ENCODE data around the gene MTARC2. TPM values are rescaled to one million over a fixed set of nuclear protein-coding genes. Genes with fewer than 3 reads are reported as not detected.
"Not testable (repeated sequence)": the region's sequence is repeated elsewhere in the genome, so short reads cannot be mapped to it uniquely, and the experiment has no call there.

The MTARC2 gene
- total and polyA plus RNA-seq, 2 experiments from 2014 or later, result 36.4 to 54.5 TPM

GRCh38 chr1:220708244-220708643 lies 39.9 kb upstream of the MTARC2 start:
- Histone ChIP-seq H3K27me3 (no peaks in the 10 kb centered on the region), H3K27ac (no peak overlapping the region), H3K4me1 (ENCODE audit: low read depth) (no peaks in the 10 kb centered on the region), H3K36me3 (no peaks in the 10 kb centered on the region), H3K9me3 (ENCODE audit: low read depth) (no peaks in the 10 kb centered on the region), H3K4me3 (no peak overlapping the region)
- no peak for DNase-seq (ENCODE audit: low read depth in 1 of 2, low spot score in 1 of 2)
- TF ChIP-seq, protein P1, sequence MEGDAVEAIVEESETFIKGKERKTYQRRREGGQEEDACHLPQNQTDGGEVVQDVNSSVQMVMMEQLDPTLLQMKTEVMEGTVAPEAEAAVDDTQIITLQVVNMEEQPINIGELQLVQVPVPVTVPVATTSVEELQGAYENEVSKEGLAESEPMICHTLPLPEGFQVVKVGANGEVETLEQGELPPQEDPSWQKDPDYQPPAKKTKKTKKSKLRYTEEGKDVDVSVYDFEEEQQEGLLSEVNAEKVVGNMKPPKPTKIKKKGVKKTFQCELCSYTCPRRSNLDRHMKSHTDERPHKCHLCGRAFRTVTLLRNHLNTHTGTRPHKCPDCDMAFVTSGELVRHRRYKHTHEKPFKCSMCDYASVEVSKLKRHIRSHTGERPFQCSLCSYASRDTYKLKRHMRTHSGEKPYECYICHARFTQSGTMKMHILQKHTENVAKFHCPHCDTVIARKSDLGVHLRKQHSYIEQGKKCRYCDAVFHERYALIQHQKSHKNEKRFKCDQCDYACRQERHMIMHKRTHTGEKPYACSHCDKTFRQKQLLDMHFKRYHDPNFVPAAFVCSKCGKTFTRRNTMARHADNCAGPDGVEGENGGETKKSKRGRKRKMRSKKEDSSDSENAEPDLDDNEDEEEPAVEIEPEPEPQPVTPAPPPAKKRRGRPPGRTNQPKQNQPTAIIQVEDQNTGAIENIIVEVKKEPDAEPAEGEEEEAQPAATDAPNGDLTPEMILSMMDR (IDR thresholded peaks at IDR 0.05; ENCODE audit: low read depth, low read length), result no peak

DNA sequence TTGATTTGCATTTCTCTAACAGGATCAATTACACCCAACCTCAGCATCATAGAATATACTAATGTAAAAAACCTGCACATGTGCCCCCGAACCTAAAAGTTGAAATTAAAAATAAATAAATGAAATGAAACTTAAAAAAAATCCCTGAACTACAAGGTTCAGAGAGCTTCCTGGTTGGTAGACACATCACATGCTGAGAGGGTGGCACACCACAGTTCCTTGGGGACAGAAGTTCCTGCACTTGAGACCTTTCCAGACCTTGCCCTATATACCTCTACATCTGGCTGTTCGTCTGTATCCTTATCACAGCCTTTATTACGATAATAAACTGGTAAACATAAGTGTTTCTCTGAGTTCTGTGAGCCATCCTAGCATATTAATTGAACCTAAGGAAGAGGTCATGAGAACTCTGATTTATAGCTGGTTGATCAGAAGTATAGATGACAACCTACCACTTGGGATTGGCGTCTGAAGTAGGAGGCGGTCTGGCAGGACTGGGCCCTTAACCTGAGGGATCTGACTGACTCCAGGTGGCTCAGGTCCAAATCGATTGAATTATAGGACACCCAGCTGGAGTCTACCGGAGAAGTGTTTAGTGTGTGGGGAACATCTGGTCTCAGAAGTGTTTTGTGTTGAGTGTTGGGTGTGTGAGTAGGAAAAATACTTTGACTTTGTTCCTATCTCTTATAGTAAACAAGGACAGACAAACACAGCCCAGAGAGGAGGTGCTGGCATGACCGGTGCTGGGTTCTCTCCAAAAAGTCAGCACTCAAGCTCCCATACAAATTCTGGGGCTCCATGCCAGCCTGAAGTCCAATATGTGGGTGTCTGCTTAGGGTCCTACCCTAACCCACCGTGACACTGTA lies 39.0 kb upstream of the MTARC2 start:
- Histone ChIP-seq H3K4me3 (no peak overlapping the region), H3K27me3 (no peaks in the 10 kb centered on the region), H3K27ac (no peak overlapping the region), H3K36me3 (no peaks in the 10 kb centered on the region), H3K4me1 (ENCODE audit: low read depth) (no peaks in the 10 kb centered on the region), H3K9me3 (ENCODE audit: low read depth) (no peaks in the 10 kb centered on the region)
- no peak for DNase-seq (ENCODE audit: low read depth in 1 of 2, low spot score in 1 of 2)
- TF ChIP-seq, protein P1 (IDR thresholded peaks at IDR 0.05; ENCODE audit: low read depth, low read length), result no peak

DNA sequence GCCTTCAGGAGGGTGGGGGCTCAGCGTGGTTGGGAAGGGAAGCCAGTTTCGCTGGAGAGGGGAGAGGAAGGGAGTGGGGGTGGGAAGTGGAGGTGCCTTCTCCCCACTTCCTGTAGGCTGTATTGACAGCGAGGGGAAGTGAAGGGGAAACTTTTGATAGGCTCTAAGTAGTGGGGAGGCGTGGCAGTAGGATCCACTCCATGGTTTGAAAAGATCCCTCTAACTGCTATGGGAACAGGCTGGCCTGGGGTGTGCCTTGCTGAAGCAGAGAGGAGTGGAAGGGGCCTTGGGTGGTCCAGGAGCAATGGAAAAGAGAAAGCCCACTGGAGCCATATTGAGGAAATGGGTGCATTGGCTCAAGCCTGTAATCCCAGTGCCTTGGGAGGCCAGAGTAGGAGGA lies 37.8 kb upstream of the MTARC2 start:
- H3K4me3 ChIP-seq, result no peak overlapping the region
- no peak overlapping the region for H3K27ac ChIP-seq
- H3K9me3 ChIP-seq (ENCODE audit: low read depth), result no peaks in the 10 kb centered on the region
- H3K27me3 ChIP-seq, result no peaks in the 10 kb centered on the region
- DNase-seq (ENCODE audit: low read depth in 1 of 2, low spot score in 1 of 2), result no peak
- no peaks in the 10 kb centered on the region for H3K36me3 ChIP-seq
- TF ChIP-seq, protein P1 (IDR thresholded peaks at IDR 0.05; ENCODE audit: low read depth, low read length), result no peak
- H3K4me1 ChIP-seq (ENCODE audit: low read depth), result no peaks in the 10 kb centered on the region

GRCh38 chr1:220711056-220711809 lies 36.9 kb upstream of the MTARC2 start:
- Histone ChIP-seq H3K4me1 (ENCODE audit: low read depth) (no peaks in the 10 kb centered on the region), H3K36me3 (no peaks in the 10 kb centered on the region), H3K4me3 (no peak overlapping the region), H3K27me3 (no peaks in the 10 kb centered on the region), H3K9me3 (ENCODE audit: low read depth) (no peaks in the 10 kb centered on the region), H3K27ac (no peak overlapping the region)
- no peak for DNase-seq (ENCODE audit: low read depth in 1 of 2, low spot score in 1 of 2)
- TF ChIP-seq, protein P1 (IDR thresholded peaks at IDR 0.05; ENCODE audit: low read depth, low read length), result no peak

DNA sequence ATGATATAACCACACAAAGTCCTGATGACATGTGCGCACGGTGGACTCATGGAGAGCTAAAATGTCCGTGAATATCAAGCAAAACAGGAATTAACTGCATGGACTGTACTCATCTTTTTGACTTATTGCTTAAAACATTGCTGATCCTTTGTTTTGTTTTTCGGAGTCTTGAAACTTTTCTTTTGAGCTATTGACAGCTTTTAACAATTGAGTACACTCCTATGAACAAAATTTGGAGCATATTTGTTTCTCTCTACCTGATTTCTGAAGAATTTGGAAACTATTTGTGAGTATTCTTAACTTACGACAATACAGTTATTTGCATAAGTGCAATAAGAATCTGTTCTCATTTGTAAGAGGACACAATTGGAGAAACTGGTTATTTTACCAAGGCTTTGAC lies 32.1 kb upstream of the MTARC2 start:
- not testable (repeated sequence) for H3K4me1 ChIP-seq (ENCODE audit: low read depth); H3K27ac ChIP-seq; H3K27me3 ChIP-seq; DNase-seq (ENCODE audit: low read depth in 1 of 2, low spot score in 1 of 2); H3K4me3 ChIP-seq; H3K9me3 ChIP-seq (ENCODE audit: low read depth); H3K36me3 ChIP-seq
